Naive thymus-derived CD8-positive, alpha-beta T cell (primary cell): Measurements from ENCODE around the gene NDUFA5. TPM values are rescaled to one million over a fixed set of nuclear protein-coding genes. Genes with fewer than 3 reads are reported as not detected.

ENCODE experiments used
- ATAC-seq, 2 donors: fragments of 150-1000 bp; cut with Tn5 transposase in 1 of 2; sonication (Bioruptor Pico), chemical (Tn5 transposase) in 1 of 2; 1 replicate in 1 of 2; 2 replicates in 1 of 2; pipeline ENCODE4 v1.10.0; 2021; ENCODE audit warnings: mild to moderate bottlenecking in 2 of 2, moderate library complexity in 2 of 2
- POLR2A ChIA-PET: fragments of 350-600 bp; sonication (Branson Sonifier 250); formaldehyde crosslinking; loops from one replicate; lab custom pipeline; 2021; ENCODE audit warnings: antibody characterized with exemption; lab: Charles Lee
- DNase-seq, 10 donors: peaks; one replicate each; pipeline versions ENCODE4 v3.0.0 to v3.0.0-alpha.2; 2020 to 2022
- H3K27ac Mint-ChIP-seq, 10 donors: one replicate each; pipeline ENCODE4 v1.8.0; 2020 to 2022; ENCODE audit warnings: mild to moderate bottlenecking in 10 of 10, mixed read lengths in 10 of 10, moderate library complexity in 4 of 10, inconsistent platforms in 1 of 10
- H3K27me3 Mint-ChIP-seq, 5 donors: one replicate each; pipeline ENCODE4 v1.8.0; 2021 to 2022; ENCODE audit warnings: mixed read lengths in 5 of 5
- H3K36me3 Mint-ChIP-seq, 3 donors: one replicate each; pipeline ENCODE4 v1.8.0; 2020 to 2022; ENCODE audit warnings: mixed read lengths in 3 of 3, mild to moderate bottlenecking in 2 of 3, inconsistent platforms in 1 of 3
- H3K4me1 Mint-ChIP-seq, 4 donors: one replicate each; pipeline ENCODE4 v1.8.0; 2021 to 2022; ENCODE audit warnings: mixed read lengths in 4 of 4
- H3K4me3 Mint-ChIP-seq, 10 donors: one replicate each; pipeline ENCODE4 v1.8.0; 2020 to 2022; ENCODE audit warnings: mild to moderate bottlenecking in 10 of 10, mixed read lengths in 10 of 10, moderate library complexity in 6 of 10, inconsistent platforms in 1 of 10
- H3K9me3 Mint-ChIP-seq, 9 donors: one replicate each; pipeline ENCODE4 v1.8.0; 2020 to 2022; ENCODE audit warnings: mixed read lengths in 9 of 9, mild to moderate bottlenecking in 3 of 9, inconsistent platforms in 1 of 9, moderate library complexity in 1 of 9
- polyA plus RNA-seq, 3 donors: library from polyadenylated mRNA; unstranded; fragments of 300-500 nt; fragmentation: Illumina TruSeq; gene quantifications; one replicate each; pipeline ENCODE4 v1.2.3, GENCODE V29; 2021
- total RNA-seq, 8 experiments: library from RNA in 2 of 8; stranded (reverse) in 2 of 8; gene quantifications; one replicate each; pipeline ENCODE4 v1.2.3 and lab custom pipeline; 2021 to 2026

The NDUFA5 gene
- total and polyA plus RNA-seq, 5 experiments from 2014 or later = 65.0 to 92.8 (median 72.6) TPM

DNA sequence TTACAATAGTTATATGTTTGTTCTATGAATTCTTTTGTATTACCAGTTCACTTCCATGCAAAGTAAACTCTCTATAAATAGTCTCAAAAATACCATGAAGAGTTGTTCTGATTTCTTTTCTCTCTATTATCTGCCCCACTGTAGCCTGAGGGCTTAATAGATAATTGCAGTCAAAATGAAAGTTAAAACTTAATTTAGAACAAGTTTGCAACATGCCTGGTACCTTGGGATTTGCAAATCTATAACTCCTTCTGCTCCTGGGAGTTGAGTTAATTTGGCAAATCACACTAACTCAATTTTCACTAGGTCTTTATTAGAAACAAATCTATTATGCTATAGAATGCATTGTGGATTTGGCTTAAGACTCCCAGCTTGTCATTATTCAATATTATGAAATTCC is 21.8 kb upstream of the NDUFA5 start:
- ATAC-seq (no peak), DNase-seq (no peak)
- Mint-ChIP-seq H3K27me3 (peaks cover 13 to 31% (median 22%) of the 10 kb centered on the region in 5 donors), H3K4me1 (peaks cover 0 to 2% (median 0%) of the 10 kb centered on the region in 4 donors), H3K36me3 (no peaks in the 10 kb centered on the region), H3K27ac (no peak overlapping the region), H3K9me3 (no peaks in the 10 kb centered on the region), H3K4me3 (no peak overlapping the region)
- POLR2A ChIA-PET = no interaction called here

DNA sequence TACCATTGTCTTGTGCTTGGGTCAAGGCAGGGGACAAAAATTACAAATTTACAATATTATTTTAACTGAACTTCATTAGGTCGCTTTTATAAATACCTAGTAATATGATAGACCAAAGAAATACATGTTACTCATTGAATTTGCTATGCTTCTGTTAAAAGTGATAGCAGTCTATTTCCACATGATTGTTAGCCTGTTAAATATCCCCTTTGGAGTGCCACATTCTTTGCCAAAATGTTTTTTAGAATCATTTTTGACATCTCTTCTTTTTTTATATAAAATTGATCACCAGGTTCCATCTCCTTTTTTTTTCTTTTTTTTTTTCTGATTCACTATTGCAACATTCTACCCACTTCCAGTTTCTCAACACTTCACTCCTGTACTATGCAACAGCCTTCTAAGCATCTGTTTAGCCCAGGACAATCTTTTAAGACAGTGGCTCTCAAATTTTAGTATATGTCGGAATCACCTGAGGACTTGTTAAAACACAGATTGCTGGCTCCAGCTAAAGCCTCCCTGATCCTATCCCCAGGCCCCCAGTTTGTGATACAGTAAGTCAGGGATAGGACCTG is 16.4 kb upstream of the NDUFA5 start:
- POLR2A ChIA-PET = no interaction called here

DNA sequence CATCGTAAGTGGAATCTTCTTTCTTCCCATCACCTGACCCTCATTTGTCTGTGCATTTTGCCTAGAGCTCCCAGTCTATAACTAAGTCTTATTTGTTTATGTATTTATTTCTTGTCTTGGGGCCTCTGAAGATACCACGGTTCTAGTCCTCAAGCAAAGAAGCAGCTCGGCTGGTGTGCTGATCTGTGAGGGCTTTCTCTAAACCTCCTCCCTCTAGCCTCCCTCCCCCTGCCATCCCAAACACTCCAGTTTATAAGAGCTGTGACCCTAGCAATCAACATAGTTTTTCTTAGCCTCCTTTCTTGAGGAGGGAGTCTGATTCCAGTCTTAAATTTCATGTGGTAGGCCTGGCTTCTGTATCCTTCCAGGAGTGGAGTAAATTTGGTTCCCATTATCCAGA is 15.7 kb upstream of the NDUFA5 start:
- peaks cover 0 to 2% (median 0%) of the 10 kb centered on the region in 4 donors for H3K4me1 Mint-ChIP-seq
- DNase-seq (no peak), ATAC-seq (no peak)
- POLR2A ChIA-PET = no interaction called here
- no peaks in the 10 kb centered on the region for H3K36me3 Mint-ChIP-seq
- no peak overlapping the region for H3K4me3 Mint-ChIP-seq
- H3K27ac Mint-ChIP-seq = no peak overlapping the region
- no peaks in the 10 kb centered on the region for H3K9me3 Mint-ChIP-seq
- peaks cover 2 to 11% (median 2%) of the 10 kb centered on the region in 5 donors for H3K27me3 Mint-ChIP-seq

More for the DNA sequence above, 16.4 kb upstream of the NDUFA5 start:
- H3K9me3 Mint-ChIP-seq = no peaks in the 10 kb centered on the region
- H3K27me3 Mint-ChIP-seq = peaks cover 3 to 14% (median 6%) of the 10 kb centered on the region in 5 donors
- no peak overlapping the region for H3K4me3 Mint-ChIP-seq
- no peak overlapping the region for H3K27ac Mint-ChIP-seq
- DNase-seq = no peak
- H3K36me3 Mint-ChIP-seq = no peaks in the 10 kb centered on the region
- no peak for ATAC-seq
- H3K4me1 Mint-ChIP-seq = peaks cover 0 to 2% (median 0%) of the 10 kb centered on the region in 4 donors

DNA sequence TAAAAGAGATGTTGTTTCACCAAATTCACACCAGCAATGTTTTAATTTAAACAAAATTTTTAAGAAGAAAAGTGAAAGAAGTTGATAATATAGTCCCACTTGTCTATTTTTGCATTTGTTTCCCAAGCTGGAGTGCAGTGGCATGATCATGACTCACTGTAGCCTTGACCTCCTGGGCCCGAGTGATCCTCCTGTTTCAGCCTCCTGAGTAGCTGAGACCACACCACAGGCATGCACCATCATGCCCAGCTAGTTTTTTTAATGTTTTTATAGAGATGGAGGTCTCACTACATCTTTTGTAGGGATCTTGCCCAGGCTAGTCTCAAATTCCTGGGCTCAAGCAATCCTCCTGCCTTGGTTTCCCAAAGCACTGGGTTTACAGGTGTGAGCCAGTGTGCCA is 14.1 kb upstream of the NDUFA5 start:
- no peak overlapping the region for H3K4me3 Mint-ChIP-seq
- no peak overlapping the region for H3K27ac Mint-ChIP-seq
- POLR2A ChIA-PET = no interaction called here
- ATAC-seq (no peak), DNase-seq (no peak)
- no peaks in the 10 kb centered on the region for H3K9me3 Mint-ChIP-seq
- no peaks in the 10 kb centered on the region for H3K36me3 Mint-ChIP-seq
- H3K27me3 Mint-ChIP-seq = peaks cover 0 to 7% (median 3%) of the 10 kb centered on the region in 5 donors
- H3K4me1 Mint-ChIP-seq = peaks cover 0 to 2% (median 0%) of the 10 kb centered on the region in 4 donors

DNA sequence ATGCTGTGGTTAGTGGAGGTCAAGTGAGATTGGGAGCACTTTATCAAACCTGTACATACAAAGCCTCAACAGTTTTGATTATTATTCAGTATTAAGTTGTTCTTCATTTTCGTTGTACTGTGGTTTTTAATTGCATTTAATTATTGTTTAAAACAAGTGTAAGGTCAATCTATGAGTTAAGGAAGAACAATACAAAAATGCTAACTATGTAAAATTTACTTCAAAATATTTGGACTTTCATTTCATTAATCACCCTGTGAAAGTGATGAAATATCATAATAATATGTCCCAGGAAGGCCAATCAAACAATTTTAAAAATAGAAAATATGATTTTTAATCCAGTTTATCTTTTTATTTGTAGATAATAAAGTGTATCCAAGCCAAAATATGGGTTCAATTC is 13.6 kb upstream of the NDUFA5 start:
- Mint-ChIP-seq H3K36me3 (no peaks in the 10 kb centered on the region), H3K9me3 (no peaks in the 10 kb centered on the region), H3K27me3 (peaks cover 0 to 9% (median 3%) of the 10 kb centered on the region in 5 donors), H3K4me1 (peaks cover 0 to 2% (median 0%) of the 10 kb centered on the region in 4 donors), H3K4me3 (no peak overlapping the region), H3K27ac (no peak overlapping the region)
- POLR2A ChIA-PET = no interaction called here
- ATAC-seq = no peak
- no peak for DNase-seq

DNA sequence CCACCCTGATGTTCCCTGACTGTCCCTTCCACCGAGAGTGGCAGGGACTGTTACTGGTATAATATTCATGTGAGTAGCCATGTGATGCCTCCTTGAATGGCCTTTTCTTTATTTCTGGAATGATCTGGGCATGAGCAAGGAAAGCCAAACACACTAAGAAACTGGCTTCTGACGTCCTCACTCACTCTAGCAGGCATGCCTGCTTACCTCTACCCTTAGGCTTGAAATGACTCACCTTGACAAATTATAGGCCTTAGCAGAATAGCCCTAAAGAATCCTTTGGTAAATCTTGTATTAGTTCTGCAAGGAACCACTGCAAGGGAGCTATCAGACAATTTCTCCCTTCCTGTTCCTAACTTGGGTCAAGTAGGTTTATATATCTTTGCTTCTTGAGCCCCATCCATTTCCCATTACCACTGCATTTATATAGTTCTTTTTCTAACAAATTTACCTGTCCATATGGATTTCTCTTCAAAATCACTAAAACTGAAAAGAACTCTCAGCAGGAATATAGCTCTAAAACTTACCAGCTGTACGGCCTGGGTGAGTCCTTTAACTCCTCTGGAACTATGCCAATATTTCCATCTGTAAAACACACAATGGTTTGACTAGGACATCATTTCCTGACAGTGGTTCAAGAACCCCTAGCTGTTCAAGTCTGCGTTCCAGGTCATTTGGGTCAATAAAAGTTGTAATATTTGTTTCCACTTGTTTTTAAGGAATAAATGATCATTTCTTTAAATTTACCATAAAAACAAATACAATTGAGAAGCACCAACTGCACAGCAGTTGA is 13.0 kb upstream of the NDUFA5 start:
- Mint-ChIP-seq H3K27me3 (peaks cover 0 to 9% (median 3%) of the 10 kb centered on the region in 5 donors), H3K4me1 (peaks cover 0 to 2% (median 0%) of the 10 kb centered on the region in 4 donors), H3K36me3 (no peaks in the 10 kb centered on the region), H3K9me3 (no peaks in the 10 kb centered on the region), H3K27ac (no peak overlapping the region), H3K4me3 (no peak overlapping the region)
- DNase-seq = no peak
- no peak for ATAC-seq
- POLR2A ChIA-PET = no interaction called here

DNA sequence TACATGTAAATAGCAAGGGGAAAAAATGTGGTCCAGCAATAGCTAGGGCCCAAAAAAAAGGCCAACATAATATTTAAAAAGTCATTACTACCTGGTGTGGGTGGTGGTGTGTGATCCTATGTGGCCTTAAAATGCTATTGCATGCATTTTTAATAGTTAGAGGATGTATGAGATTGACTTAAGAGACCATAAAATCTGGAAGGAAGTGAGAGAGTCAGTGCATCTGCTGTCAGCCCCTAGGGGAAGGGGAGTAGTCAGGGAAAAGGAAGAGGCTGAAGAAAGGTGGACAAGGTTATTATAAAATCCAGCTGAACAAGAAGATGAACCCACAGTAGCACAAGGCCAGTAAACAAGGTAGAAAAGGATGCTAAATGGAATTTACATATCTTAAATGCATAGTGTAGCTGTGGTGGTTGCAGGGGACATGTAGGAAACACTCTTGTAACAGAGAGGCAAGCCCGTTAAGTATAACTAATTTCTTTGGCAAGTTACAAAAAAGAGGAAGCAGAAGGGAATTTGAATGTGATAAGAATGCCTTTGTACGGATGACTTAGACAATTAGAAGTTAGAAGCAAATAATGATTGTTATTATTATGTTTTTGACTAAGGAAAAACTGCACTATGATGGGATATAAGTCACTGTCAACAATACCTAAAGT is 11.9 kb upstream of the NDUFA5 start:
- DNase-seq (no peak), ATAC-seq (peak in 1 of 2 donors; percentile 16)
- no peaks in the 10 kb centered on the region for H3K9me3 Mint-ChIP-seq
- H3K27me3 Mint-ChIP-seq = peaks cover 0 to 9% (median 5%) of the 10 kb centered on the region in 5 donors
- peak overlapping the region in 1 of 10 donors; percentile 33 for H3K27ac Mint-ChIP-seq
- no peak overlapping the region for H3K4me3 Mint-ChIP-seq
- H3K36me3 Mint-ChIP-seq = no peaks in the 10 kb centered on the region
- H3K4me1 Mint-ChIP-seq = peaks cover 0 to 2% (median 0%) of the 10 kb centered on the region in 4 donors
- POLR2A ChIA-PET = no interaction called here

DNA sequence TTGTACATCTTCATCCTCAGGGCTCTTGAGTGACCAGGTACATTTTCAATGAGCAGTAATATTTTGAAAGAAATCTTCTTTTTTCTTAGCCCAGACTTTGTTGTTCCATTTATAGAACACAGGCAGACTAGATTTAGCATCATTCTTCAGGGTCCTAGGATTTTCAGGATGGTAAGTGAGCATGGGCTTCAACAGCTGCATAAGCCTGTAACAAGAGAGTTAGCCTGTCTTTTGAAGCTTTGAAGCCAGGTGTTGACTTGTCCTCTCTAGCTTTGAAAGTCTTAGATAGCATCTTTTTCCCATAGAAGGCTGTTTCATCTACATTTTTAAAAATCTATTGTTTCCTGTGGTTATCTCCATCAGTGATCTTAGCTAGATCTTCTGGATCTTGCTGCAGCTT is 4.5 kb upstream of the NDUFA5 start:
- POLR2A ChIA-PET = interaction anchor here (0.8 kb wide), 1 partner anchor 27 kb away, joined by 3 read pairs; no protein-coding TSS in a partner anchor
- Mint-ChIP-seq H3K36me3 (no peaks in the 10 kb centered on the region), H3K9me3 (no peaks in the 10 kb centered on the region)

DNA sequence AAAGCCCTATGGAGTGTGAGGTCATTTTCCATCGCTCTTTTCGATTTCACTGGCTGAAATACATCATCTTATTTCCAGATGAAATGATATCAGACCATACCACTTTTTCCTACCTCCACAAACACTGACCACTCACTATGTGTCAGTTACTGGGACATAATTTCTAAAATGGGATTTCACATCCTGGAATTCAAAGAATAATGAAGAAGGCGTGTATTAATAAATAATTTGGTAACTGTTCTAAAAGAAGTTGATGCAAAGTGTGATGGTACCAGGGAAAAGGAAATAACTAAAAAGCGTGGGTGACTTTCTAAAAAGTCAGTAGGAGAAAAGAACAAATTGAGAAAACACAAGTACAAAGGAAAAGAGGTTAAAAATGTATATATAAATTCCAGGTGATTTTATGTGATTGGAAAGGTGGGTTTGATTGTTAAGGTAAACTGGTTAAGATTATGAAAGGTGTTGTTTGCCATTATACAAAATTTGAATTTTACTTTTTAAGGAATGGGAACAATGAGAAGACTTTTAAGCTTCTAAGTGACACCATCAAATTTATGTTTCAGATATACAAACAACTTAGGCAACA is 764 bp upstream of the NDUFA5 start:
- POLR2A ChIA-PET = interaction anchor here (1.0 to 3.0 kb wide), 3 partner anchors 9 to 191 kb away, joined by 4 to 37 read pairs (median 32); partner anchors contain the start of genes IQUB and WASL
- peaks cover 0 to 6% (median 0%) of the 10 kb centered on the region in 3 donors for H3K36me3 Mint-ChIP-seq

More for the DNA sequence above, 4.5 kb upstream of the NDUFA5 start:
- no peak overlapping the region for H3K4me3 Mint-ChIP-seq
- peaks cover 0 to 4% (median 0%) of the 10 kb centered on the region in 4 donors for H3K4me1 Mint-ChIP-seq
- DNase-seq = no peak
- peaks cover 2 to 12% (median 5%) of the 10 kb centered on the region in 5 donors for H3K27me3 Mint-ChIP-seq
- no peak overlapping the region for H3K27ac Mint-ChIP-seq
- no peak for ATAC-seq

DNA sequence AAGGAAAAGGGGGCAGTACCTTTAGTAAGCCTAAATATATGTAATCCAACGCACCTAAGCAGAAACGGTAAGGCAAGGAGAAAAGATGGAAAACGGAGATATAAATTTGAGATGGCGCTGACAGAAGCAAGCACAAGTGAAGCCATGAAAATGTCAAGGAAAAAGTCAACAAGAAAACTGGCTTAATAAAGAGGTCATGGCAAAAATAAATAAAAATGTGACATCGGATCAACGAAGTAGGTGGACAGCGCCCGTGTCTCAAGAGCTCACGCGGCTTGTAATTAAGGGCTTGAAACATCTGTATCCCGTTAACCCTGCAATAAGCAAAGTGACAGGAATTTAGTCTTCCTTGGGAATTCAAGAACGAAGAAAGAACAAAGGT is 611 bp downstream of the NDUFA5 start:
- Mint-ChIP-seq H3K27me3 (peaks cover 0 to 5% (median 2%) of the 10 kb centered on the region in 5 donors), H3K27ac (no peak overlapping the region), H3K4me1 (peaks cover 11 to 18% (median 12%) of the 10 kb centered on the region in 4 donors), H3K36me3 (peaks cover 5 to 18% (median 12%) of the 10 kb centered on the region in 3 donors), H3K4me3 (no peak overlapping the region), H3K9me3 (no peaks in the 10 kb centered on the region)
- POLR2A ChIA-PET = interaction anchor here (1.0 to 3.0 kb wide), 3 partner anchors 9 to 192 kb away, joined by 4 to 37 read pairs (median 32); partner anchors contain the start of genes IQUB and WASL
- ATAC-seq (no peak), DNase-seq (no peak)

More for the DNA sequence above, 764 bp upstream of the NDUFA5 start:
- Mint-ChIP-seq H3K4me1 (peaks cover 3 to 6% (median 5%) of the 10 kb centered on the region in 4 donors), H3K9me3 (no peaks in the 10 kb centered on the region), H3K27me3 (peaks cover 0 to 5% (median 2%) of the 10 kb centered on the region in 5 donors), H3K27ac (no peak overlapping the region), H3K4me3 (no peak overlapping the region)
- ATAC-seq = no peak
- peak in 1 of 10 donors; percentile 8 for DNase-seq

DNA sequence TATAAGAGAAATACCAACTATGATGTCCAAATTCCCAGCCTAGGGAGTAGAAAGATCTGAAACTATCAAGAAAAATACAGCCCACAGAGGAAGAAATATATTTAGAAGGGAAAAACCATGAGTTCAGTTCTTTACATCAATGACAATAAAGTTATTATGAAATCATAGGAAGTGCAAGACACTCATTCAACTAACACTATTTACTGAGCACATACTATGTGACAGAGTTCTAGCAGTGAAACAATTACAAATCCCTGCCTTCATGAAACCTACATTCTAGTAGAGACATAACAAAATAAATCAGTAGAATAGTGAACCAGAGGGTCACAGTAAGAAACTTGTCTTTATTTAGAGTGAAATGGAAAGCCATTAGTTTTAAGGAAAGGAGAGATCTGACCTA is 2.1 kb downstream of the NDUFA5 start:
- Mint-ChIP-seq H3K4me1 (peaks cover 11 to 22% (median 14%) of the 10 kb centered on the region in 4 donors), H3K4me3 (no peak overlapping the region), H3K27me3 (peaks cover 0 to 2% (median 0%) of the 10 kb centered on the region in 5 donors), H3K27ac (no peak overlapping the region), H3K9me3 (no peaks in the 10 kb centered on the region), H3K36me3 (peaks cover 5 to 29% (median 15%) of the 10 kb centered on the region in 3 donors)
- ATAC-seq = no peak
- no peak for DNase-seq
- POLR2A ChIA-PET = interaction anchor here (3.0 kb wide), 1 partner anchor 21 kb away, joined by 37 read pairs; the partner anchor contains the start of gene IQUB

DNA sequence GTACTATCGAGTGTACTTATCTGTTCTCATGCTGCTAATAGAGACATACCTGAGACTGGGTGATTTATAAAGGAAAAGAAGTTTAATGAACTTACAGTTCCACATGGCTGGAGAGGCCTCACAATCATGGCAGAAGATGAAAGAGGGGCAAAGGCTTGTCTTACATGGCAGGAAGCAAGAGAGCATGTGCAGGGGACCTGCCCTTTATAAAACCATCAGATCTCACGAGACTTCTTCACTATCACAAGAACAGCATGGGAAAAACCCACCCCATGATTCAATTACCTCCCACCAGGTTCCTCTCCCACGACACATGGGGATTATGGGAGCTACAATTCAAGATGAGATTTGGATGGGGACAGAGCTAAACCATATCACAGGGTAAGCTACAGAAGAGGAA is 4.5 kb downstream of the NDUFA5 start:
- Mint-ChIP-seq H3K36me3 (peaks cover 5 to 52% (median 18%) of the 10 kb centered on the region in 3 donors), H3K27ac (peak overlapping the region in 3 of 10 donors; percentile 45 to 57 (median 50)), H3K4me3 (peak overlapping the region in 1 of 10 donors; percentile 19)

More for the DNA sequence above, 4.5 kb downstream of the NDUFA5 start:
- H3K9me3 Mint-ChIP-seq = no peaks in the 10 kb centered on the region
- POLR2A ChIA-PET = no interaction called here
- H3K4me1 Mint-ChIP-seq = peaks cover 20 to 40% (median 29%) of the 10 kb centered on the region in 4 donors
- H3K27me3 Mint-ChIP-seq = no peaks in the 10 kb centered on the region
- DNase-seq (no peak), ATAC-seq (no peak)
